T-helper 1 cell treated with Interleukin-12 subunit alpha and Interleukin-12 subunit beta and Interleukin-4 antibody, amounts not matched to agents 30 μg/mL and 1 μg/mL, for 36 hours (primary cell): ENCODE measurements around the gene DNAJC1.
"Not testable (repeated sequence)": the region's sequence is repeated elsewhere in the genome, so short reads cannot be mapped to it uniquely, and the experiment has no call there.

Experiments used
- H3K27ac Mint-ChIP-seq: one replicate; pipeline ENCODE4 v1.8.0; 2021; ENCODE audit warnings: mild to moderate bottlenecking, mixed read lengths
- H3K27me3 Mint-ChIP-seq: one replicate; pipeline ENCODE4 v1.8.0; 2021; ENCODE audit warnings: low read depth, mixed read lengths
- H3K36me3 Mint-ChIP-seq: one replicate; pipeline ENCODE4 v1.8.0; 2021; ENCODE audit warnings: low read depth, mixed read lengths
- H3K4me1 Mint-ChIP-seq: one replicate; pipeline ENCODE4 v1.8.0; 2021; ENCODE audit warnings: low read depth, mixed read lengths
- H3K4me3 Mint-ChIP-seq: one replicate; pipeline ENCODE4 v1.8.0; 2021; ENCODE audit warnings: mild to moderate bottlenecking, moderate library complexity, mixed read lengths
- H3K9me3 Mint-ChIP-seq: one replicate; pipeline ENCODE4 v1.8.0; 2021; ENCODE audit warnings: mixed read lengths

Gene DNAJC1

GRCh38 chr10:21724687-21725367 is 278.7 kb downstream of the DNAJC1 start:
- Mint-ChIP-seq H3K36me3 (peaks cover 15% of the 10 kb centered on the region), H3K27me3 (no peaks in the 10 kb centered on the region), H3K4me1 (peaks cover 12% of the 10 kb centered on the region), H3K9me3 (no peaks in the 10 kb centered on the region), H3K4me3 (no peak overlapping the region), H3K27ac (no peak overlapping the region)

DNA sequence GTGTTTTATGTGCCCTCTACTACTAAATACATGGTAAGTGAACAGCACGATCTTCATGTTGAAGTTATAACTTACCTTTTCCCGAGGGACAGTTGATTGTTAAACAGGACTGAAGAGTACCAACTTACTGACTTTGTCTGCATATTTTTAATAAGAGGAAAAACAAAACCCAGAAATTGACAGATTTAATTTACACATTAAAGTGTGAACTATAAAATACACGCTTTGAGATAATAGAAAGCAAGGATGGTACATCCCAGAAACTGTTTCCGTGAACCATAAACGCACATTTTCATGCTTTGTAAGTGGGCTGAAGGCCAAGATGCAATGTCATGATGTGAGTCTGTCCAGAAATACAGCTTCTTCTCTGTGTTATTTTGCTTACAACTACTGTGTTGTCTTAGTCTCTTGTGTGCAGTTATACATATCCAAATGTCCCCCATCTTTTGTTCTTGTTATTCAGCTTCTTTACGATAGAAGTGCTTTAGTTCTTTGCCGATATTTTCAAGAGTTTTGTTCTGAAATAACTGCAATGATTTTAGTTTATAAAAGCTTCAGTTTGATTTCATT is 279.4 kb downstream of the DNAJC1 start:
- Mint-ChIP-seq H3K9me3 (no peaks in the 10 kb centered on the region), H3K36me3 (peaks cover 12% of the 10 kb centered on the region), H3K27me3 (no peaks in the 10 kb centered on the region), H3K27ac (no peak overlapping the region), H3K4me3 (no peak overlapping the region), H3K4me1 (peaks cover 12% of the 10 kb centered on the region)

GRCh38 chr10:21722209-21722608 is 281.3 kb downstream of the DNAJC1 start:
- no peaks in the 10 kb centered on the region for H3K27me3 Mint-ChIP-seq
- H3K27ac Mint-ChIP-seq: no peak overlapping the region
- no peaks in the 10 kb centered on the region for H3K9me3 Mint-ChIP-seq
- H3K36me3 Mint-ChIP-seq: peaks cover 6% of the 10 kb centered on the region
- H3K4me3 Mint-ChIP-seq: no peak overlapping the region
- peaks cover 7% of the 10 kb centered on the region for H3K4me1 Mint-ChIP-seq

GRCh38 chr10:21721000-21721665 is 282.4 kb downstream of the DNAJC1 start:
- H3K9me3 Mint-ChIP-seq: no peaks in the 10 kb centered on the region
- H3K4me1 Mint-ChIP-seq: peaks cover 5% of the 10 kb centered on the region
- peaks cover 2% of the 10 kb centered on the region for H3K36me3 Mint-ChIP-seq
- no peaks in the 10 kb centered on the region for H3K27me3 Mint-ChIP-seq
- no peak overlapping the region for H3K4me3 Mint-ChIP-seq
- no peak overlapping the region for H3K27ac Mint-ChIP-seq

DNA sequence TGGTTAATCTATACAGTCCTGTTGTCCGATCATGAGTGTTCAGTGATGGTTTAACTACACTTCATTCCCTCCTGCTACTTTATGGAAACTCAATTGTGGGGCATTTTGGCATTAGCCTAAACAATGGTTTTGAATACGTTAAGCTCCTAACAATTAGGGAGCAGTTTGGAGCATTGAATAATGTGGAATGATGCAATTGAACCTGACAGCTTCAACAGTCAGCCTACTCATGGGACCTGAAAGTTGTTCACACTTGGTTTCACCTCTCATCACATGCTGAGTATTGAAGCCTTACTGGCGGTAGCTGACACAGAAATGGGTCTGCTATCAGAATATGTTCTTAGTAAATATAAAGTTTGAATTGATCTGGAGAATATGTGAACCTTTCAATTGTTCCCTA is 283.4 kb downstream of the DNAJC1 start:
- H3K4me1 Mint-ChIP-seq: peaks cover 5% of the 10 kb centered on the region
- H3K27ac Mint-ChIP-seq: no peak overlapping the region

DNA sequence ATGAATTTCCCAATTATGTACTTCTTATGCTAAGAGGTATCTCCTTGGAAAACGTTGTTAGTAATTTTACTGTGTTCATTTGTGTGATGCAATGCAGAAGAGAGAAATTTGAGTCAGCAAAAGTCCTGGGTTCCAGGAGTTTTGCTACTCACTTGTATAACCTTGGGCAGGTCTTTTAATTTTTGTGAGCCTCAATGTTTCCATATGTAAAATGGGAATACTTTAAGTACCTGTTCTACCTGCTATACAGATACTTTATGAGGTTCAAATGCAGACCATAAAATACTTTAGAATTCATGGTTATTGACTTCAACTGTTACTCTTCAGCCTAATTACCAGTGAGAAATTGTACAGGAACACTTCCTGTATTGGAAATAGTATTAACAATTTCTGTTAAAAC is 284.0 kb downstream of the DNAJC1 start:
- Mint-ChIP-seq H3K4me1 (peaks cover 5% of the 10 kb centered on the region), H3K36me3 (peaks cover 12% of the 10 kb centered on the region), H3K27ac (no peak overlapping the region), H3K4me3 (no peak overlapping the region), H3K9me3 (no peaks in the 10 kb centered on the region), H3K27me3 (no peaks in the 10 kb centered on the region)

More for the DNA sequence above, 283.4 kb downstream of the DNAJC1 start:
- Mint-ChIP-seq H3K27me3 (no peaks in the 10 kb centered on the region), H3K4me3 (no peak overlapping the region), H3K9me3 (no peaks in the 10 kb centered on the region), H3K36me3 (peaks cover 8% of the 10 kb centered on the region)

GRCh38 chr10:21717437-21718054 is 286.0 kb downstream of the DNAJC1 start:
- H3K36me3 Mint-ChIP-seq: peaks cover 21% of the 10 kb centered on the region
- H3K27me3 Mint-ChIP-seq, H3K9me3 Mint-ChIP-seq, H3K4me1 Mint-ChIP-seq, H3K4me3 Mint-ChIP-seq, H3K27ac Mint-ChIP-seq: not testable (repeated sequence)

DNA sequence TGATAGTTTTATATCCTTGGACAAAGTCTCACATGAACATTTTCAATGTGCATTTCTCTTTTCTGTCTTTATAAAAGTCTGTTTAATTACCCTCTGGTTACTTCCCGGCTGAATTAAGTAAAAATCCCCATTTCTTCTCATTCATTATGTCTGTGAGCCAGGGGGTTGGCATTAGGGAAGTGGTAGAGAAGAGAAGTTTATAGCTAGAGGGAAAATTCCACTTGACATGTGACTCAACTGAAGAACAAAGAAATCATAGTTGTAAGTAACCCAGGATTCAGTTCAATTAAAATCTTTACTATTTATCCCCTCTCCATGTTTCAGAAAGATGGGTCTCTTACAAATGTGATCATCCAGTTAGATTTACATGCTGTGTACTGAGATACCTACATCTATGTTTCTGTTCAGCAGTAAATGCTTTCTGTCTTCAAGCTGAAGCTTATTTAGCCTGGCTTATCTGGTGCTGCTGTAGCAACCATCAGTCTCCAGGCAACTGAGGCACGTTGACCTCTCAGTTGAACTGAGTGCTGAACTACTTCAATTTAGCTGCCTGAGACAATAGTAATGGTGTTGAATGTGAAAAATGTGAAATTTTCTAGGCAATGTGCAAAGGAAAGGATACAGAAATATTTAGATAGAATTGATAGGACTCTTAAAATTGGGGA is 287.9 kb downstream of the DNAJC1 start:
- Mint-ChIP-seq H3K27me3 (no peaks in the 10 kb centered on the region), H3K36me3 (peaks cover 22% of the 10 kb centered on the region), H3K27ac (no peak overlapping the region), H3K4me3 (no peak overlapping the region), H3K4me1 (peaks cover 5% of the 10 kb centered on the region), H3K9me3 (no peaks in the 10 kb centered on the region)

GRCh38 chr10:21712975-21713374 is 290.6 kb downstream of the DNAJC1 start:
- no peak overlapping the region for H3K4me3 Mint-ChIP-seq
- H3K27me3 Mint-ChIP-seq: no peaks in the 10 kb centered on the region
- no peak overlapping the region for H3K27ac Mint-ChIP-seq
- peaks cover 29% of the 10 kb centered on the region for H3K36me3 Mint-ChIP-seq
- no peaks in the 10 kb centered on the region for H3K9me3 Mint-ChIP-seq
- peaks cover 8% of the 10 kb centered on the region for H3K4me1 Mint-ChIP-seq

- no peaks in the 10 kb centered on the region for H3K9me3 Mint-ChIP-seq
- H3K4me3 Mint-ChIP-seq: no peak overlapping the region
- peaks cover 26% of the 10 kb centered on the region for H3K4me1 Mint-ChIP-seq
- no peak overlapping the region for H3K27ac Mint-ChIP-seq
- peaks cover 15% of the 10 kb centered on the region for H3K27me3 Mint-ChIP-seq
- peaks cover 28% of the 10 kb centered on the region for H3K36me3 Mint-ChIP-seq
These were observed 296.0 kb downstream of the DNAJC1 start for GRCh38 chr10:21707498-21707897.
